ENCODE data around the gene TOM1.
"Not testable (repeated sequence)": the region's sequence is repeated elsewhere in the genome, so short reads cannot be mapped to it uniquely, and the experiment has no call there.

Gene TOM1

DNA sequence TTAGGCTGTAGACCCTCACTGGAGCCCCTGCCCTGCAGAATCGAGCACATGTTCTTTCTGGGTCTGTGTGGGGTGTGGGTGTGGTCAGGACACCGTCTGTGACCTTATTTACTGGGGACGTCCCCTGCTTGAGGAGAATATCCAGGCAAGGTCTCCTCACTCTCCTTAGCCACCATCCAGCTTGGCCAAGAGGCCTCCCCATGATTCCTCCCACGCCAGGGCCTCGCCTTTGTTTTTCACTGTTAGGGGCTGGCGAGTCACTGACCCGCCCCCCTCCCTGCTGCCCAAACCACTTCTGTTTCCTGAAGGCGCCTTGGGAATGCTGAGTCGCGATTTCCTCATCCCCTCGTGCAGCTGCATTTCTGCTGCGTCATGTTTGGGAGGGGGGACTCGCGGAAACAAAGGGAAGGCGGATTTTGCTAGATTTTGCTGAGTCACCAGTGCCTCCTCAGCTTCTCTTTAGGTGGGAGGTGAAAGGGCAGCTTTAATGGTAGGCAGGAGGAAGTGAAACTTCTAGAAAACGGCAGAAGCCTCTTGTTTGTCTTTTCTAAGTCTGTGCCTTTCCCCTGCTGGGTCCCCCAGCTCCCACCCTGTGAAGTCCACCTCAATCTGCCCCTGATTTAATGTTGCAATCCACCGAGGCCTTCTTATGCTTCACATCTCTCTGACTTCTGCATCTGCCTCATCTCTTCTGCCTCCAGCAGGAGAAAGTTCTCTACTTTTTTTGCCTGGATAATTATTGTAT, 77.2 kb downstream of the TOM1 start:
- DNase-seq = peak; percentile 85

DNA sequence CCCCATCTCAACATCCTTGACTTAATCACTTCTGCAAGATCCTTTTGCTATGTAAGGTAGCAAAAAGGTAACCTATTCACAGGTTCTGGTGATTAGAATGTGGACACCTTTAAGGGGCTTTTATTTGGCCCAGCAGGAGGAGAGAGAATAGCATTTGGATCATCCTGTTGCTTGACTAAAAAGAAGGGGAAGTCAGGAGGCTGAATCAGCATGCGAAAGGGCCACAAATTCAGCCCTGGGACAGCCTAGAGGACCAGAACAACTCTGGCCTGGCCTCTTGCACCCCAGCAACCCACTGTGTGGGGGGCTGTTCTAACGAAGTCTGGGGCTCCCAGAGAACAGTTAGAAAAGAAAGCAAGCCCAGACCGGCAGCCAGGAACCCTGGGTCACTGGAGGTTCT, 78.0 kb downstream of the TOM1 start:
- no peak for DNase-seq

DNA sequence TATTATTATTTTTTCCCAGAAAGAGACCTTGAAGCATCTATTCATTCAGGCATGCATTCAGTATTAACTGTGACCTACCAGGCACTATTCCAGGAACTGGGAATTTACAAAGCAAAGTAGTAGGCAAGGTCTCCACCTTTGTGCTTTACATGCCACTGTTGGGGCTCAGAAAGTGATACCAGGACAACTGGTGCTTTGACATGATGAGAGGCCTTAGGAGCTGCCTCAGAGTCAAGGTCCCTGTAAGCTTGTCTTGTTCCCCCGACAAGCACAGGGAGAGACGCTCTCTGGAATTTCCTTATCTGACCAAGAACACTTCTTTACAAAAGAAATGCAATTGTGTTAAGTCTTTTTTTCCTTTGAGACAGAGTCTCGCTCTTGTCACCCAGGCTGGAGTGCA, 78.9 kb downstream of the TOM1 start:
- no peak for DNase-seq

DNA sequence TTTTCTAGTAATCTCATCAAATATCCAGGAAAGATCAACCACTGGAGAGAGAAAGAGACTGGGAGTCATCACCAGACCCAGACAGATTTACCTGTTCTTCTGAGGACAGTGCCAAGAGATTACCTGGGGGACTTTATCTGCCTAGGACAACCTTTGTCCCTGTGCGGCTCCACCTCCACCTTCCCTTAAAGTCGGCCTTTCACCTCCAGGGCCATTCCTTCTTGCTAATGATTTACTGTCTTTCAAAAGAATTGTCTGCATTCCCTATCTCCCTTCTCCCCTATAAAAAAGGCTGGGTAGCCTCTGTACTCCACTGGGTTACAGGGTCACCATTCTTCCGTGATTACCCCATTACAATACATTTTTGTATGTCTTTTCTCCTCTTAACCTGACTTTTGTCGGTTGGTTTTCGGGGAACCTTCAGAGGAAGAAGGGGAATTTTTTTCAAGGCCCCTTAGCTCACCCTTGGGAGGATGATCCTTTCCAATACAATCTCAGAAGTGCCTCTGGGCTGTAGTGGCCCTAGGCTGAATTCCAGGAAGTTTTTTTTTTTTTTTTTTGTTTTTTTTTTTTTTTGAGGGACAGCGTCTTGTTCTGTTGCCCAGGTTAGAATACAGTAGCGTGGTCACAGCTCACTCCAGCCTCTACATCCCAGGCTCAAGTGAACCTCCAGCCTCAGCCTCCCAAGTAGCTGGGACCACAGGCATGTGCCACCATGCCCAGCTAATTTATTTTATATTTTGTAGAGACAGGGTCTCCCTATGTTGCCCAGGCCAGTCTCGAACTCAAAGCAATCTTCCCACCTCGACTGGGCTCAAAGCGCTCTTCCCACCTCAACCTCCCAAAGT, 79.7 kb downstream of the TOM1 start:
- no peak for DNase-seq

DNA sequence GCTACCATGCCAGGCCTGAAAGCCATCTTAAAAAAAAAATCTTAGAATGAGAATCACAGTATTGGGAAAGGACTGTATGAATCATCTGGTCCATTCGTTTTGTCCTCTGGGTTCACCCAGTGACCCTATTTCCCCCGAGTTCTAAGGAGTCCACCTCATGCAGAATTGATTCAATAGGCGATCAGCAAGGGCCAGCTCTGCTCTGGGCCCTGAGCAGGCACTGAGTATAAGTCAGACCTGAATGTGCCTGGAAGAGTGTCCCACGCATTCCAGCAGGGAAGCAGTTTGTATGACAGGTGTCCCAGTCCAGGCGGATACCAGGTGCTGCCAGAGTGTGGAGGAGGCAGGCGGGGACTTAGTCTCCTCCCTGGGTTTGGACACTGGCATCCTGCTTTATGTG, 80.3 kb downstream of the TOM1 start:
- no peak for DNase-seq

DNA sequence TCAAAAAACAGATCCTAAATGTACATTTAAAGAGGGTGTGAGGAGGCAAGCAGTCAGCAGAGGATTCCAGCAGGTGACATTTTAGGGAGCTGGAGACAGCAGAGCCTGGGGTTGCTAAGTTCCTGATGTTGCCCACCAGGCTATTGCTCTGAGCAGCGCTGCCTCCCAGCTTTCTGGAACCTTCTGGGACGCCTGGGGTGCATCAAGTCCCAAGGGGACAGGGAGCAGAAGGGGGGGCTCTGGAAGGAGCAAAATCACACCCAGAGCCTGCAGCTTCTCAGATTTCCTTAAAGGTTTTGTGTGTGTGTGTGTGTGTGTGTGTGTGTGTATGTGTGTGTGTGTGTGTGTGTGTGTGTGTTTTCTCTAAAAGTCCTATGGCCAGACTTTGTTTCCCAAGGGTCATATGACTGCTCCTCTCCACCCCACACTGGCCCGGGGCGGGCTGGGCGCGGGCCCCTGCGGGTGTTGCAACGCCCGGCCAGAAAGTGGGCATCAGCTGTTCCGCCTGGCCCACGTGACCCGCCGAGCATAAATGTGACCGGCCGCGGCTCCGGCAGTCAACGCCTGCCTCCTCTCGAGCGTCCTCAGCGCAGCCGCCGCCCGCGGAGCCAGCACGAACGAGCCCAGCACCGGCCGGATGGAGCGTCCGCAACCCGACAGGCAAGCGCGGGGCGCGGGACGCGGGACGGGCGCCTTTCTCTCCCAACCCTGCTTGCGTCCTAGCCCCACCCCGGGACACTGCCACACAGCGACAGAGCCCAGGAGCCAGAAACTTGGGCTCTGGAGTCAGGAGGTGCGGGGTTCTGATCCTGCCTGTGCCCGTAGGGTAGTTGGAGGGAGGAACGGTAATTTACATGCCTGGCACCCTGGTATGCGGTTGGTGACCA, 81.1 kb downstream of the TOM1 start, which contains the start of gene HMOX1:
Gene HMOX1, plus strand, starts transcription at position 560 of the 887 bp plus-strand sequence. Its CDS starts 78 bp downstream, at position 638.
- peak; percentile 80 for DNase-seq

DNA sequence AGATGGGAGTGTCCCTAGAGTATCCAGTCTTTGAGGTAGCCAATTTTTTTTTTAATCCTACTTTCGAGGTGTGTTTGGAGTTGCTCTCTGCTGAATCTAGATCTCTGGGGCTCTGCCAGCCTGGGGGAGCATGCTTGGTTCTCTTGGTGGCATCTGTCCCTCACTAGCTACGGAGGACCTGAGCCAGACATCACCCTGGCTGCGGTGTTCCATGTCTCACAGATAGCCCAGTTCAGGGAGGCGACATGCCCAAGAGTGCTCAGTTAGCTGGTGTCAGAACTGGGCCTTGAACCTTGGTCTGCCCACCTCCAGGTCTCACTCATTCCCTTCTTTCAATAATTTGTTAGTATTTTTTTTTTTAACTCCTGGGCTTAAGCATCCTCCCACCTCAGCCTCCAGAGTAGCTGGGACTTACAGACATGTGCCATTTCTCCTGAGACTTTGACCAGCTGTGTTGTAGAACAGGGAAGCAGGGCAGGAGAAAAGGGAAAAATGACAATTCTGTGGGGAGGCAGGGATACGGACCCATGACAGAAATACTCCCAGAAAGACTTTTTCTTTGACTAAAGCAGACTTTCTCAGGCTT, 81.8 kb downstream of the TOM1 start:
- DNase-seq = no peak

DNA sequence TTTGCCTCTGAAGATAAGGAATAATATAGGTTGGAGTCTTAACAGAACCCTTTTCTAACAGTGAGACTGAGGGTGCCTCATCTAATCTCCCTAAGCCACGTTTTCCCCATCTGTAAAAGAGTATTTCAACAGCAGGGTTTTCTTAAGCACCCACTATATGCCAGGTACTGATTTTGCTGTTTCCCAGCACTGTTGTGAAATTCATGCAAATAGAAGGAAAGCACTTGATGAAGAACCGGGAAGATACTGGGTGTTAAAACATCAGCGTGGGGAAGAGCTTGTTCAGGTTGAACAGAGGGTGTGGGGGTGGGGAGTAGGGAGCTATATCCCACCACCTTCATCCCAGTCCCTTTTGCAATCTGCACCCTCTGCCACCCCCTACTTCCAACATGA, 84.0 kb downstream of the TOM1 start:
- no peak for DNase-seq

DNA sequence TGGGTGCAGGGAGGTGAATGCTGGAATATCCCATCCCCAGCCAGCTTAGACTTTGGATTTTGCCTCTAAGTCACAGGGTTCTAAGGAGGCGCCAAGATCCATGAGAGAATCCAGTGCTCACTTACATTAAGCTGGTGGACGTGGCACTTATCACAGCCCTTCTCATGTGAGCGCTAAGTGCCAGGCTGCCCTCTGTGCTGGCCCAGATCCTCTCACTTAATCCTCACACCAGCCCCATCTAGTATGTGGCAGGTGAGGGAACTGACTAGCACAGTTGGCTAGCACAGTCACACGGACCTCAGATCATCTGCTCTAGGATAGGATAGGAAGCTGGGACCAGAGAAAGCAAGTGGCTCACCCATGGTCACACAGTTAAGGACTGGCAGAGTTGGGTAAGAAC, 84.8 kb downstream of the TOM1 start:
- no peak for DNase-seq

DNA sequence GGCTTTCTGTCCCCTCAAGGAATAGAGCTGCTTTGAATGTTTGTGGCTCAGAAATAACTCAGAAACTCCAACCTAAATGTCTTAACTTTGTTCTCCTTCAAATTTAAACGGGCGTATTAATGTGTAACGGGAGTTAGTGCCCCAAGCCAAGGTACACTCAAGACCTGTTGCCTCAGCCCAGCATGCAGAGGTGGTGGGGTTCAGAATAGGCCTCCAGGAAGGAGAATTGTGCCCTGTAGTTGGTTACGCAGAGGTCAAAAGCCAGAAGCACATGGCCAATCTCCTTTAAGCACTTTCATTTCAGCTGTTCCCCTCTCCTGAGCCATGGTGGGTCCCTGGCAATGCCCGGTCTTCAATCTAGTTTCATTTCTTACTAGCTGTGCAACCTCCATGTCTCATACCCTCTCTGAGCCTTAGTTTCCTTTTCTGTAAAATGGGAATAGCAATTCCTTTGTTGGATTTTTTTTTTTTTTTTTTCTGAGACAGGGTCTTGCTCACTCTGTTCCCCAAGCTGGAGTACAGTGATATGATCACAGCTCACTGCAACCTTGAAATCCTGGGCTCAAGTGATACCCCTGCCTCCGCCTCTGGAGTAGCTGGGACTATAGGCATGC, 85.4 kb downstream of the TOM1 start:
- no peak for DNase-seq

DNA sequence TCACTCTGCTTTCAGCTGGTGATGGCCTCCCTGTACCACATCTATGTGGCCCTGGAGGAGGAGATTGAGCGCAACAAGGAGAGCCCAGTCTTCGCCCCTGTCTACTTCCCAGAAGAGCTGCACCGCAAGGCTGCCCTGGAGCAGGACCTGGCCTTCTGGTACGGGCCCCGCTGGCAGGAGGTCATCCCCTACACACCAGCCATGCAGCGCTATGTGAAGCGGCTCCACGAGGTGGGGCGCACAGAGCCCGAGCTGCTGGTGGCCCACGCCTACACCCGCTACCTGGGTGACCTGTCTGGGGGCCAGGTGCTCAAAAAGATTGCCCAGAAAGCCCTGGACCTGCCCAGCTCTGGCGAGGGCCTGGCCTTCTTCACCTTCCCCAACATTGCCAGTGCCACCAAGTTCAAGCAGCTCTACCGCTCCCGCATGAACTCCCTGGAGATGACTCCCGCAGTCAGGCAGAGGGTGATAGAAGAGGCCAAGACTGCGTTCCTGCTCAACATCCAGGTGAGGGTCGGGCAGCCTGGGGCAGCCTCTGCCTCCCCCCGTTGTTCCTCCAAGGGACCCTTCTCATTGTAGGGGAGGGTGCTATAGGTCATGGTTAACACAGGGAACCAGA, 87.1 kb downstream of the TOM1 start:
- no peak for DNase-seq

DNA sequence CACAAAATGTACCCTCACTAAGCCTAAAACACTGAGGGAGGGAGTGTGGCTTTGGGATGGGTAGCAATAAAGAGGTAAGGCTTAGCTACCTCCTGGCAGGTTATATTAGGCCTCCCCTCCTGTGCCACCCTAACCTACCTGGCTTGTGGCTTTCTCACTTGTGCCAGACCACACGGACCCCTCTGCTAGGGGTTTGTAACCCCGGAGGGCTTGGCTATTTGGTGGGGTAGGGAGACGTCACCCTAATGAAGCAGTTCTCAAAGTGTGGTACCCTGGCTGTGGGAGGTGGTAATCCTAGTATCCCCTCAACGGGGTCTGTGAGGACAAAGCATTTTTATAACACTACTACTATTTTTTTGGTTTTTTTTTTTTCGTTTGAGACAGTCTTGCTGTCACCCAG, 91.2 kb downstream of the TOM1 start:
- no peak for DNase-seq

DNA sequence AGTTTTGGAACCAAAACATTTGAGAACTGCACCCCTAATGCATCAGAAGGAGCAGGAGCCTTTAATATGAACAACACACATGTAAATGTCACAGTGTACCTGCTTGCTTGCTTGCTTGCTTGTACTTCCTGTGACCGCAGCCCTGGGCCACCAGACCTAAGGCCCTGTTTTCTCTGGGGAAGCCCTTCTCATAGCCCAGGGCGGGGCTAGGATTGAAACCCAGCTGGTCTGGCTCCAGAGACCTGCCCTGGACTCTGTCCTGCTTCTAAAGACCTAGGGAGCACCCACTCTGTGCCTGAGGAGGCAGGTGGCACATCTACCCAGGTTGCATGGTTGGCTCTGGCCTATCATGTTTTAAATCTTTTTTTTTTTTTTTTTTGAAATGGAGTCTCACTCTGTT, 92.7 kb downstream of the TOM1 start:
- no peak for DNase-seq

DNA sequence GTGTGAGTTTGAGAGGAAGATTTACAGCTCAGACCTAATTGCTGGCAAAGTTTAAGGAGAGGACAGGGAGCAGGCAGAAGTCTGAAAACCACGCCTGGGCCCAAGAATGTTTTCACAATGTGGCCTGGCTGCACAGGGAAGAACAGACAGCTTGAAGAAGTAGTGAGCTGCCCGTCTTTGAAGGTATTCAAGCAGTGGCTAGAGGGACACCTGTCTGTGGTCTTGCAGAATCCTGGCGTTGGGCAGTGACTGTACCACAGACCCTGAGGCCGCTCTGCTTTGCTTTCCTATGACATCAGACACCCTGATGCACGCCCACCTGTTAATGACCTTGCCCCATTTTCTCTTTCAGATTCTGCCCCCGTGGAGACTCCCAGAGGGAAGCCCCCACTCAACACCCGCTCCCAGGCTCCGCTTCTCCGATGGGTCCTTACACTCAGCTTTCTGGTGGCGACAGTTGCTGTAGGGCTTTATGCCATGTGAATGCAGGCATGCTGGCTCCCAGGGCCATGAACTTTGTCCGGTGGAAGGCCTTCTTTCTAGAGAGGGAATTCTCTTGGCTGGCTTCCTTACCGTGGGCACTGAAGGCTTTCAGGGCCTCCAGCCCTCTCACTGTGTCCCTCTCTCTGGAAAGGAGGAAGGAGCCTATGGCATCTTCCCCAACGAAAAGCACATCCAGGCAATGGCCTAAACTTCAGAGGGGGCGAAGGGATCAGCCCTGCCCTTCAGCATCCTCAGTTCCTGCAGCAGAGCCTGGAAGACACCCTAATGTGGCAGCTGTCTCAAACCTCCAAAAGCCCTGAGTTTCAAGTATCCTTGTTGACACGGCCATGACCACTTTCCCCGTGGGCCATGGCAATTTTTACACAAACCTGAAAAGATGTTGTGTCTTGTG, 93.7 kb downstream of the TOM1 start:
- no peak for DNase-seq

DNA sequence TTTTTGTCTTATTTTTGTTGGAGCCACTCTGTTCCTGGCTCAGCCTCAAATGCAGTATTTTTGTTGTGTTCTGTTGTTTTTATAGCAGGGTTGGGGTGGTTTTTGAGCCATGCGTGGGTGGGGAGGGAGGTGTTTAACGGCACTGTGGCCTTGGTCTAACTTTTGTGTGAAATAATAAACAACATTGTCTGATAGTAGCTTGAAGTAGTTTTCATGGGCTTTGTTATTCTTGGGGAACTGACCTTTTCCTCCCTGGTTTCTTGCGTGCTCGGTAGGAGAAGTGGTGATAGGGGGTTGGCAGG, 94.3 kb downstream of the TOM1 start:
- no peak for DNase-seq

DNA sequence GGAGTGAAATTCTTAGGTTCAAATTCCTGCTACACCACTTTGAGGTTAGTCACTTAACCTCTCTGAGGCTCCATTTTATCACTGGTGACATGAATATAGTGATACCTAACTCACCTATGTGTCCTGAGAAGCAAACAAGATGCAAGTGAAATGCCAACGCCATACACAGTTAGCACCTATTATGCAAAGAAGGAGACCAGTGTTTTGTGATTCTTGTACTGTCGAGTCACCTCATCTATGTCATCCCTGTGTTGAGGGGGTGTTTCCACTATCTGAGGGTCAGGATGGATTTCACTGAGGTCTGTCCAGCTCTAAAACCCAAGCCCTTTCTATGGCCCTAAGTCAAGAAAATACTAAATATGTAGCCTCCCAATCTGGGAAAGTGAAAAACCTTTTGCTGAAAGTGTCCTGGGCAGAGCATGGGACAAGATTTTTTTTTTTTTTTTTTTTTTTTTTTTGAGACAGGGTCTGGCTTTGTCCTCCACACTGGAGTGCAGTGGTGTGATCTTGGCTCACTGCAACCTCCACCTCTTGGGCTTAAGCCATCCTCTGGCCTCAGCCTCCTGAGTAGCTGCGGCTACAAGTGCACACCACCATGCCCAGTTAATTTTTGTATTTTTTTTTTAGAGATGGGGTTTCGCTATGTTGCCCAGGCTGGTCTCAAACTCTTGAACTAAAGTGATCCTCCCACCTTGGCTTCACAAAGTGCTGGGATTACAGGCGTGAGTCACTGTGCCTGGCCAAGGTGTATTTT, 95.3 kb downstream of the TOM1 start:
- DNase-seq = no peak

DNA sequence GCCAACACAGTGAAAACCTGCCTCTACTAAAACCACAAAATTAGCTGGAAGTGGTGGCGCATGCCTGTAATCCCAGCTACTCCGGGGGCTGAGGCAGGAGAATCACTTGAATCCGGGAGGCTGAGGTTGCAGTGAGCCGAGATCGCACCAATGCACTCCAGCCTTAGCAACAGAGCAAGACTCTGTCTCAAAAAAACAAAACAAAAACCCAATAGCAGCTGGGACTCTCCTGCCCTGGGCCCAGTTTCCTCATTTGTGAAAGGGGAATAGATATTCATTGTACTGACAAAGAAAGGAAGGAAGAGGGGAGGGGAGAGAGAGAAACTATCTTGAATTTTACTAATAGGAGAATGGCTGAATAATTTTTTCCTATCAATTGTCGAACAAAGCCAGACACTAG, 96.9 kb downstream of the TOM1 start:
- DNase-seq = not testable (repeated sequence)

DNA sequence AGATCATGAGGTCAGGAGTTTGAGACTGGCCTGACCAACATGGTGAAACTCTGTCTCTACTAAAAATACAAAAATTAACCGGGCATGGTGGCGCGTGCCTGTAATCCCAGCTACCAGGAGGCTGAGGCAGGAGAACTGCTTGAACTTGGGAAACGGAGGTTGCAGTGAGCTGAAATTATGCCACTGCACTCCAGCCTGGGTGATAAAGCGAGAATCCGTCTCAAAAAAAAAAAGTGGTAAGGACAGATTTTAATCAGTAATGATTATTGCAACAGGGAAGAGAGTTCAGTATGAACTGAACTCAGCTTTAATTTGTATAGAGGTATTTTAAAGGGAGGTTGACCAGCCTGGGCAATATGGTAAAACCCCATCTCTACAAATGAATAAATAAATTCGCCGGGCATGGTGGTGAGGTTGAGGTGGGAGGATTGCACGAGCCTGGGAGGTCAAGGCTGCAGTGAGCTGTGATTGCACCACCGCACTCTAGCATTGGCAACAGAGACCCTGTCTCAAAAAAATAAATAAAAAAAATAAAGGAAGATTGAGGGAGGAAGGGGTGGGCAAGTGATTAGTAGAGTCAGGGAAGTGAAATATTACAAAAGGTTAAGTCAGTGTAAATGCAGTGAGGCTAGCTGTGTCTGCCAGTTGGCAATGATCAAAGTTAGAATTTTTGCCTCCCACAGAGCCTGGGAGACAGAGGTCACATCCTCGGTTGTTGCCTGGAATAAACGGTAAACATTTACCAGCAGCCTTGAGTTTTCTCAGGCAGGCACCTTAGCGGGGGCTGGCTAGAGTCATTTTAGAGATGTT, 97.6 kb downstream of the TOM1 start:
- DNase-seq = no peak
